GM18907 (cell line): Measurements from ENCODE around the gene TSPAN33.
"Not testable (repeated sequence)": the region's sequence is repeated elsewhere in the genome, so short reads cannot be mapped to it uniquely, and the experiment has no call there.

Experiments used
- ATAC-seq: cut with Tn5 transposase; IDR thresholded peaks from one replicate; pipeline ENCODE4 v1.9.1; 2021; ENCODE audit warnings: mild to moderate bottlenecking, moderate library complexity; ENCODE audit not compliant: unreplicated experiment

The TSPAN33 gene

DNA sequence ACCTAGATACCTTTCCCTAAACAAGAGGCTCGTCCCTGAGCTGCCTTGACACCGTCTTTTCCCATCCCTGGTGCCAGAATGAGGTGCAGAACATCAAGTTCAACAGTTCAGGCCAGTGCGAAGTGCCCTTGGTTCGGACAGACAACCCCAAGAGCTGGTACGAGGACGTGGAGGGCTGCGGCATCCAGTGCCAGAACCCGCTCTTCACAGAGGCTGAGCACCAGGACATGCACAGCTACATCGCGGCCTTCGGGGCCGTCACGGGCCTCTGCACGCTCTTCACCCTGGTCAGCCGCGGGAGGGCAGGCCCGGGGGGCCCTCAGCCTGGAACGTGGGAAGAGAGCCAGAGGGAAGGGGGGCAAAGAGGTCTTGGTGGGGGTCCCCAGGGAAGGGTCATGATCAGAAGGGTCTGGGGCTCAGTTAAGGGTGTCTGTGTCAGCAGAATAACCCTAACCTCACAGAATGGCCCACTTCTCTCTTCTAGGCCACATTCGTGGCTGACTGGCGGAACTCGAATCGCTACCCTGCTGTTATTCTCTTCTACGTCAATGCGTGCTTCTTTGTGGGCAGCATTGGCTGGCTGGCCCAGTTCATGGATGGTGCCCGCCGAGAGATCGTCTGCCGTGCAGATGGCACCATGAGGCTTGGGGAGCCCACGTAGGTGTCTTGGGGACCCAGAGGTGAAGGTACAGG lies 60.8 kb downstream of the TSPAN33 start:
- ATAC-seq, result no peak

DNA sequence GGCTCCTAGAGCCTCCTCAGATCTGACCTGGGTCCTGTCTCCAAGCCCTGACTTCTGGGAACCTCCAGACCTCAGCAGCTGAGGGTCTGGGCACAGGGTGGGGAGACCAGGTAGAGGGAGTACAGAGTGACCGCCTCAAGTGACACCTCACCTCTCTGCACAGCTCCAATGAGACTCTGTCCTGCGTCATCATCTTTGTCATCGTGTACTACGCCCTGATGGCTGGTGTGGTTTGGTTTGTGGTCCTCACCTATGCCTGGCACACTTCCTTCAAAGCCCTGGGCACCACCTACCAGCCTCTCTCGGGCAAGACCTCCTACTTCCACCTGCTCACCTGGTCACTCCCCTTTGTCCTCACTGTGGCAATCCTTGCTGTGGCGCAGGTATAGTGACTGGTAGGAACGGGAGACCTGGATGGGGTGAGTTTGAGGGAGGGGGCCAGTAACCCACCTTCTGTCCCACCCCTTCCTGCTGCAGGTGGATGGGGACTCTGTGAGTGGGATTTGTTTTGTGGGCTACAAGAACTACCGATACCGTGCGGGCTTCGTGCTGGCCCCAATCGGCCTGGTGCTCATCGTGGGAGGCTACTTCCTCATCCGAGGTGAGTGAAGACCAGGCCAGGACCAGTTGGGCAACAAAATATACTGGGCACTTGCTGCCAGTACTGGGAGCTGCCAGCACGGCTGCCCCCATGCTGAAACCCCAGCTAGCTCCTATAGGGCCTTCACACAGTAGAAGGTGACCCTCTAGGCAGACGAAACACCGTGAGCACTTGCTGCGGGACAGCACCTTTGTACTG lies 61.7 kb downstream of the TSPAN33 start:
- ATAC-seq, result no peak

DNA sequence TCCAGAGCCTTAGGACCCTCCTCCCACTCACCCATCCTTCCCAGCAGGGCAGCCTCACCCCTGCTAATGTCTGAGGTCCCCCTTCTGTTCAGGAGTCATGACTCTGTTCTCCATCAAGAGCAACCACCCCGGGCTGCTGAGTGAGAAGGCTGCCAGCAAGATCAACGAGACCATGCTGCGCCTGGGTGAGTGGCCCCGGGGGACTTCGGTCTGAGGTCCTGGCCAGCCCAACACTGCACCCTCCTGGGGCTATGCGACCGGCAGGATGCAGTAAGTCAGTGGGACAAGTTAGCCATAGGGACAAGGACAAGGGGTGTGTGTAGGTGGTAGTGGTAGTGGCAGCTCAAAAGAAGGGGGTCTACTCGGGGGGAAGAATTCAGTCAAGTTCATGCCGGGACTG lies 64.2 kb downstream of the TSPAN33 start:
- no peak for ATAC-seq

DNA sequence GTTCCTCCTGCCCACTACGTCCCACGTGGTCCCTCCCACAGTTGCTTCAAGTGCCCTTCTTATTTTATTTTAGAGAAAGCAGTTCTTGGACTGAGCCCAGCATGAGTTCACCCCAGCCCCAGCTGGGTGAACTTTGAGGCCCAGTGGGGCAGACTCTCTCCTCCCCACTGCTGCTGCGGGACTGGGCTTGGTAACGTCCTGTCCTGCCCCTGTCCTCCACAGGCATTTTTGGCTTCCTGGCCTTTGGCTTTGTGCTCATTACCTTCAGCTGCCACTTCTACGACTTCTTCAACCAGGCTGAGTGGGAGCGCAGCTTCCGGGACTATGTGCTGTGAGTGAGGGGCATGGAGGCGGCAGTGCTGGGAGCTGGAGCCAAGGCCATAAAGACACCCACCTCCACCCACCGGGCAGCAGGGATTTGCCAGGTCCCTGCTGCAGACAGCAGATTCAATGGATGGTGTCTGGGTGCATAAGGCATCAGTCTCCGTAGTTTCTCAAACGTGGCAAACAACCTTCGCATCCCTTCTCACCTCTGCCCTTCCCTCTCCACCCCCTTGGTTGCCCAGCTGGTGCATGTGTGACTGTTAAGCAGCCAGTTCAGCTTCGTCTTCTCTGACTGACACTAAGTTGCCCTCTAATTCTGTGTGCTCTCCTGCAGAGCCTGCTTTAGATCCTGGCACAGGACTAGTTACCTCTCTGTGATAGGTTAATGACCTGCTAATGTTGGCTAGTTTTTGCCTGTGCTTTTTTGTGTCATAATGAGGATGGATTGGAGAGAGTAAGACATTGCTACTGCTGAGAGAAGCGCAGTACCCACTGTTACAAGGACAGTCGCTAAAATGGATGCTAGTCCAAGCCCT lies 64.8 kb downstream of the TSPAN33 start:
- ATAC-seq, result no peak

DNA sequence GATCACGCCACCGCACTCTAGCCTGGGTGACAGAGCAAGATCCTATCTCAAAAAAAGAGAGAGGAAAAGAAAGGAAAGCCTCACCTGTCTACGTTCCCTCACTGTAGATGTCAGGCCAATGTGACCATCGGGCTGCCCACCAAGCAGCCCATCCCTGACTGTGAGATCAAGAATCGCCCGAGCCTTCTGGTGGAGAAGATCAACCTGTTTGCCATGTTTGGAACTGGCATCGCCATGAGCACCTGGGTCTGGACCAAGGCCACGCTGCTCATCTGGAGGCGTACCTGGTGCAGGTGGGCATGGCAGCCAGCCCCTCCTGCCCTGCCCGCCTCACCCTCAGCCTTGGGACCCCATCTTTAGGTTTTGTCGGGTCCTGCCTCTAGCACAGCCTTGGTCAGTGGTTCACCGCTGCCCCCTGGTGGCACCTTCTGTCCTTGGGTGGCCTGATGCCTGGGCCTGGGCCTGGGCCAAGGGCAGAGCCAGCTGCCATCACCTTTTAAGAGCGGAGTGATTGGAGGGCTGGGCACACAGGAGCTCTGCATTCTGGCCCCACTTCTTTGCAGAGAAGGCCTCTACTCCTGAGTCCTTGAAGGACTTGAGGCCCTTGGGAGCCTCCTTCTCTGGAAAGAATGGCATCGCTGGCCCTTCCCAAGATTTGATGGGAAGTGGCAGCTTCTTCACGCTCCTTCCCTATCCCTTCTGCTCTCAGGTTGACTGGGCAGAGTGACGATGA lies 65.9 kb downstream of the TSPAN33 start:
- ATAC-seq, result no peak

DNA sequence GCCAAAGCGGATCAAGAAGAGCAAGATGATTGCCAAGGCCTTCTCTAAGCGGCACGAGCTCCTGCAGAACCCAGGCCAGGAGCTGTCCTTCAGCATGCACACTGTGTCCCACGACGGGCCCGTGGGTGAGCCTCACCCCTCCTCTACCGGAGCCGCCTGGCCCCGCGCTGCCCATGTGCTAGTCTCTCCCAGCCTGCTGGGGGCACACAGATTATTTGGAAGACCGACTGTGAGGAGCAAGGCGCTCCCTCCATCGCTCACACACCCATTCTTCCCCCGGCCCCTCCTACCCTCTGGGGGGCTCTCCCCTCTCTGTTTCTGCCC lies 66.4 kb downstream of the TSPAN33 start:
- no peak for ATAC-seq

DNA sequence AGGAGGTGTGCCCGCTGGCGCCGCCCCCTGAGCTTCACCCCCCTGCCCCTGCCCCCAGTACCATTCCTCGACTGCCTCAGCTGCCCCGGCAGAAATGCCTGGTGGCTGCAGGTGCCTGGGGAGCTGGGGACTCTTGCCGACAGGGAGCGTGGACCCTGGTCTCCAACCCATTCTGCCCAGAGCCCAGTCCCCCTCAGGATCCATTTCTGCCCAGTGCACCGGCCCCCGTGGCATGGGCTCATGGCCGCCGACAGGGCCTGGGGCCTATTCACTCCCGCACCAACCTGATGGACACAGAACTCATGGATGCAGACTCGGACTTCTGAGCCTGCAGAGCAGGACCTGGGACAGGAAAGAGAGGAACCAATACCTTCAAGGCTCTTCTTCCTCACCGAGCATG lies 67.6 kb downstream of the TSPAN33 start:
- ATAC-seq, result no peak

DNA sequence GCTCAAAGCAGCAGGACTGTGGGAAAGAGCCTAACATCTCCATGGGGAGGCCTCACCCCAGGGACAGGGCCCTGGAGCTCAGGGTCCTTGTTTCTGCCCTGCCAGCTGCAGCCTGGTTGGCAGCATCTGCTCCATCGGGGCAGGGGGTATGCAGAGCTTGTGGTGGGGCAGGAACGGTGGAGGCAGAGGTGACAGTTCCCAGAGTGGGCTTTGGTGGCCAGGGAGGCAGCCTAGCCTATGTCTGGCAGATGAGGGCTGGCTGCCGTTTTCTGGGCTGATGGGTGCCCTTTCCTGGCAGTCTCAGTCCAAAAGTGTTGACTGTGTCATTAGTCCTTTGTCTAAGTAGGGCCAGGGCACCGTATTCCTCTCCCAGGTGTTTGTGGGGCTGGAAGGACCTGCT lies 68.1 kb downstream of the TSPAN33 start:
- no peak for ATAC-seq

DNA sequence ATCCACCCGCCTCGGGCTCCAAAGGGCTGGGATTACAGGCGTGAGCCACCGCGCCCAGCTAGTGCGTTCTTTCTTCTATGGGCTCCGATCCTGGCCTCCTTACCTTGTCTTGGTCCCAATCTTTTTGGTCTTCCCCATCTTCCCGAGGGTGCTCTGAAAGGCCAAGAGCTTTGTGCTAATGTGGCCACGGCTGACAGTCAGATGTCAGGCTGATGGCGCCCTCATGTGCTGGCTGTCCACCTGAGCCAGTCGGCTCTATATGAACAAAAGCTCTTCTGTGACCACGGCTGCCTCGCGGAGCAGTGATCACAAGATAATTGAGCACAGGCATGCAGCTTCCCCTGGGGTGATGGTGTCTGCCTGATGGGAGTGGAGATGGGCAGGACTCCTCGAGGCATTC lies 69.3 kb downstream of the TSPAN33 start:
- no peak for ATAC-seq

DNA sequence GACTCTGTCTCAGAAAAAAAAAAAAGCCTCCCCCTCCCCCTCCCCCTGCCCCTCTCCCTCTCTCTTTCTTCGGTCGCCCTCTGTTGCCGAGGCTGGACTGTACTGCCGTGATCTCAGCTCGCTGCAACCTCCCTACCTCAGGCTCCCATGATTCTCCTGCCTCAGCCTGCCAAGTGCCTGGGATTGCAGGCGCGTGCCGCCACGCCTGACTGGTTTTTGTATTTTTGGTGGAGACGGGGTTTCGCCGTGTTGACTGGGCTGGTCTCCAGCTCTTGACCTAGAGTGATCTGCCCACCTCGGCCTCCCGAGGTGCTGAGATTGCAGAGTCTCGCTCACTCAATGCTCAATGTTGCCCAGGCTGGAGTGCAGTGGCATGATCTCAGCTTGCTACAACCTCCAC lies 71.2 kb downstream of the TSPAN33 start:
- not testable (repeated sequence) for ATAC-seq

DNA sequence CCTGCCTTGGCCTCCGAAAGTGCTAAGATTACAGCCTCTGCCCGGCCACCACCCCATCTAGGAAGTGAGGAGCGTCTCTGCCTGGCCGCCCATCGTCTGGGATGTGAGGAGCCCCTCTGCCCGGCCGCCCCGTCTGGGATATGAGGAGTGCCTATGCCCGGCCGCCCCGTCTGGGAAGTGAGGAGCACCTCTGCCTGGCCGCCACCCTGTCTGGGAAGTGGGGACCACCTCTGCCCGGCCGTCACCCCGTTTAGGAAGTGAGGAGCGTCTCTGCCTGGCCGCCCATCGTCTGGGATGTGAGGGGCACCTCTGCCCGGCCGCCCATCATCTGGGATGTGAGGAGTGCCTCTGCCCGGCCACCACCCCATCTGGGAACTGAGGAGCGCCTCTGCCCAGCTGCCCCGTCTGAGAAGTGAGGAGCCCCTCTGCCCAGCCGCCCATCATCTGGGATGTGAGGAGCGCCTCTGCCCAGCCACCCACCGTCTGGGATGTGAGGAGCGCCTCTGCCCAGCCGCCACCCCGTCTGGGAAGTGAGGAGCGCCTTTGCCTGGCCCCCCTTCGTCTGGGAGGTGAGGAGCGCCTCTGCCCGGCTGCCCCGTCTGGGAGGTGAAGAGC lies 71.7 kb downstream of the TSPAN33 start:
- not testable (repeated sequence) for ATAC-seq

DNA sequence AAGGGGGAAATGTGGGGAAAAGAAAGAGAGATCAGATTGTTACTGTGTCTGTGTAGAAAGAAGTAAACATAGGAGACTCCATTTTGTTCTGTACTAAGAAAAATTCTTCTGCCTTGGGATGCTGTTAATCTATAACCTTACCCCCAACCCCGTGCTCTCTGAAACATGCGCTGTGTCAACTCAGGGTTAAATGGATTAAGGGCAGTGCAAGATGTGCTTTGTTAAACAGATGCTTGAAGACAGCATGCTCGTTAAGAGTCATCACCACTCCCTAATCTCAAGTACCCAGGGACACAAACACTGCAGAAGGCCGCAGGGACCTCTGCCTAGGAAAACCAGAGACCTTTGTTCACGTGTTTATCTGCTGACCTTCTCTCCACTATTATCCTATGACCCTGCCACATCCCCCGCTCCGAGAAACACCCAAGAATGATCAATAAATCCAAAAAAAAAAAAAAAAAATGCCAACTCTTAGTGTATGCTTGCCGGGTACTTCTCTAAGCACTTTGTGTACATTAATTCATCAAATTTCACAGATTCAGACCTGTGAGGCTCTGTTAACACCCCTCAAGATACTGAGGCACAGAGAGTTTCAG lies 72.4 kb downstream of the TSPAN33 start:
- ATAC-seq, result not testable (repeated sequence)

DNA sequence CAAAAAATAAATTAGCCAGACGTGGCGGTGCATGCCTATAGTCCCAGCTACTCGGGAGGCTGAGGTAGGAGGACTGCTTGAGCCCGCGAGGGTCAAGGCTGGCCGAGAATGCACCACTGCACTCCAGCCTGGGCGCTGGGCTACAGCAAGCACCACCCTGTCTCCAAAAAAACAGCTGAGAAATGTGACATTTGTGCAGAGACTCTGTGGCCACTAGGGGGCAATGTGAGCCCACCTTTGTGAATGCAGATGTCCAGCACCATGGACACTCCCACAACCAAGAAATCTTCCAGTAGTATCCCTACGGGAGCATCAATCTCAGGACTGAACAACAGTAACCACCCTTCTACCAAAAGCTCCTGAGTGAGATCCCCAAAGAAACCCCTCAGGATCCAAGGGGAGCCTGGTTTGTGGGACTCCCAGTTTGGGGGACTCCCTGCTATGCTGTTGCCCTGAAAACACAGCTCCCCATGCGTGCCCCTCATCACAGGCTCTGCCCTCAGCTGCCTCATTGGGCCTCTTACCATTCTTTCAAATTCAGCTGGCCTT lies 74.1 kb downstream of the TSPAN33 start:
- peak; percentile 64 for ATAC-seq

DNA sequence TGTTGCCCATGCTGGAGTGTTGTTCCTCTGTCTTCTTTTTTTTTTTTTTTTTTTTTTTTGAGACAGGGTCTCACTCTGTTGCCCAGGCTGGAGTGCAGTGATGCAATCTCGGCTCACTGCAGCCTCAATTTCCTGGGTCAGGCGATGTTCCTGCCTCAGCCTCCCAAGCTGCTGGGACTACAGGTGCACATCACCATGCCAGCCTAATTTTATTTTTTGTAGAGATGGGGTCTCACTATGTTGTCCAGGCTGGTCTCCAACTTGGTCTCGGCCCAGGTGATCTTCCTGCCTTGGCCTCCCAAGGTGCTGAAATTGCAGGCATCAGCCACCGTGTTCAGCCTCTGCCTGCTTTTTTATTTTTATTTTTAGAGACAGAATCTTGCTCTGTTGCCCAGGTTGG lies 74.7 kb downstream of the TSPAN33 start:
- ATAC-seq, result not testable (repeated sequence)
